ENCODE measurements around the gene DGKI.

- TF ChIP-seq CTCF (IDR thresholded peaks at IDR 0.05; ENCODE audit: low read length) (no peak), EZH2 (IDR thresholded peaks at IDR 0.05; ENCODE audit: borderline replicate concordance, low read length) (no peak)
Observed at GRCh38 chr7:137462847-137463246, 383.9 kb downstream of the DGKI start.
